ENCODE results near the gene NOD2. TPM values are rescaled to one million over a fixed set of nuclear protein-coding genes. Genes with fewer than 3 reads are reported as not detected.
A peak's percentile ranks its signal among the peaks of the same experiment; 100 is the strongest.

NOD2 gene
- total RNA-seq, 1 experiment from 2014 or later: 0.07 TPM

GRCh38 chr16:50706250-50706649 is 12.8 kb downstream of the NOD2 start:
- Histone ChIP-seq H3K36me3 (ENCODE audit: low read depth, low read length) (no peaks in the 10 kb centered on the region), H2AFZ (ENCODE audit: low read length) (no peak overlapping the region), H4K20me1 (ENCODE audit: low read length) (no peaks in the 10 kb centered on the region), H3K4me3 (ENCODE audit: low read length) (no peak overlapping the region), H3K4me1 (ENCODE audit: insufficient read depth, low read length) (no peaks in the 10 kb centered on the region), H3K27ac (ENCODE audit: low read length) (no peak overlapping the region), H3K9me2 (replicated peaks; ENCODE audit: low read length) (no peaks in the 10 kb centered on the region), H3K9ac (ENCODE audit: low read length) (no peak overlapping the region), H3K79me2 (ENCODE audit: low read length) (no peaks in the 10 kb centered on the region), H3F3A (ENCODE audit: low read length, unreplicated experiment) (no peaks in the 10 kb centered on the region), H3K9me3 (ENCODE audit: low read length) (0 out of 2 replicates have a peak, but pooled peaks cover 3% of the 10 kb centered on the region), H3K27me3 (ENCODE audit: low read length) (no peaks in the 10 kb centered on the region), H3K4me2 (ENCODE audit: low read length) (no peak overlapping the region)
- ATAC-seq (no peak), DNase-seq (peak; percentile 9)
- ChIA-PET POLR2A (ENCODE audit: unreplicated experiment) (no interaction called here), CTCF (no interaction called here)
- intact Hi-C loops (cut with micrococcal nuclease): no loop called here
- BruUV-seq (replicated peaks): no TSS peak
- TF ChIP-seq EZH2phosphoT487 (IDR thresholded peaks at IDR 0.05; ENCODE audit: borderline replicate concordance, low read length): no peak
- TF ChIP-seq CTCF (conservative IDR thresholded peaks at IDR 0.05; ENCODE audit: low read depth, low read length): no peak

GRCh38 chr16:50708373-50709060 is 15.1 kb downstream of the NOD2 start:
- H3K4me3 ChIP-seq (ENCODE audit: low read length): no peak overlapping the region
- H3K36me3 ChIP-seq (ENCODE audit: low read depth, low read length): no peaks in the 10 kb centered on the region
- CTCF ChIA-PET: no interaction called here
- H2AFZ ChIP-seq (ENCODE audit: low read length): no peak overlapping the region
- no peaks in the 10 kb centered on the region for H3K27me3 ChIP-seq (ENCODE audit: low read length)
- H4K20me1 ChIP-seq (ENCODE audit: low read length): no peaks in the 10 kb centered on the region
- DNase-seq: no peak
- H3K9me3 ChIP-seq (ENCODE audit: low read length): 0 out of 2 replicates have a peak, but pooled peaks cover 3% of the 10 kb centered on the region
- BruUV-seq (replicated peaks): no TSS peak
- H3K9ac ChIP-seq (ENCODE audit: low read length): no peak overlapping the region
- H3K79me2 ChIP-seq (ENCODE audit: low read length): no peaks in the 10 kb centered on the region
- no peaks in the 10 kb centered on the region for H3F3A ChIP-seq (ENCODE audit: low read length, unreplicated experiment)
- POLR2A ChIA-PET (ENCODE audit: unreplicated experiment): no interaction called here
- H3K9me2 ChIP-seq (replicated peaks; ENCODE audit: low read length): no peaks in the 10 kb centered on the region
- ATAC-seq: no peak
- no peak for TF ChIP-seq EZH2phosphoT487 (IDR thresholded peaks at IDR 0.05; ENCODE audit: borderline replicate concordance, low read length)
- TF ChIP-seq EZH2 (IDR thresholded peaks at IDR 0.05; ENCODE audit: low read length, unreplicated experiment): no peak
- TF ChIP-seq CTCF (conservative IDR thresholded peaks at IDR 0.05; ENCODE audit: low read depth, low read length): no peak
- H3K4me1 ChIP-seq (ENCODE audit: insufficient read depth, low read length): no peaks in the 10 kb centered on the region
- H3K4me2 ChIP-seq (ENCODE audit: low read length): no peak overlapping the region
- intact Hi-C loops (cut with micrococcal nuclease): no loop called here
- no peak overlapping the region for H3K27ac ChIP-seq (ENCODE audit: low read length)

GRCh38 chr16:50709061-50709684 is 15.8 kb downstream of the NOD2 start:
- intact Hi-C loops (cut with micrococcal nuclease): no loop called here
- no TSS peak for BruUV-seq (replicated peaks)
- Histone ChIP-seq H2AFZ (ENCODE audit: low read length) (no peak overlapping the region), H3F3A (ENCODE audit: low read length, unreplicated experiment) (no peaks in the 10 kb centered on the region), H3K9ac (ENCODE audit: low read length) (no peak overlapping the region), H3K27me3 (ENCODE audit: low read length) (no peaks in the 10 kb centered on the region), H3K9me3 (ENCODE audit: low read length) (0 out of 2 replicates have a peak, but pooled peaks cover under 1% of the 10 kb centered on the region), H3K36me3 (ENCODE audit: low read depth, low read length) (no peaks in the 10 kb centered on the region), H3K27ac (ENCODE audit: low read length) (no peak overlapping the region), H3K4me1 (ENCODE audit: insufficient read depth, low read length) (no peaks in the 10 kb centered on the region), H3K4me2 (ENCODE audit: low read length) (no peak overlapping the region), H3K79me2 (ENCODE audit: low read length) (no peaks in the 10 kb centered on the region), H4K20me1 (ENCODE audit: low read length) (no peaks in the 10 kb centered on the region), H3K4me3 (ENCODE audit: low read length) (no peak overlapping the region), H3K9me2 (replicated peaks; ENCODE audit: low read length) (no peaks in the 10 kb centered on the region)
- DNase-seq (no peak), ATAC-seq (no peak)
- ChIA-PET CTCF (no interaction called here), POLR2A (ENCODE audit: unreplicated experiment) (no interaction called here)
- no peak for TF ChIP-seq EZH2 (IDR thresholded peaks at IDR 0.05; ENCODE audit: low read length, unreplicated experiment)
- no peak for TF ChIP-seq CTCF (conservative IDR thresholded peaks at IDR 0.05; ENCODE audit: low read depth, low read length)
- no peak for TF ChIP-seq EZH2phosphoT487 (IDR thresholded peaks at IDR 0.05; ENCODE audit: borderline replicate concordance, low read length)

Measured in PC-3 (cell line).